OCI-LY1 (cell line): ENCODE results near the gene MED15.

Source experiments
- H2AFZ ChIP-seq: fragments of 200-600 bp; sonication (generic), shearing (Covaris generic); 2 replicates; pipeline ENCODE4 v1.6.0; 2014; ENCODE audit warnings: antibody characterized with exemption, mild to moderate bottlenecking, low read length
- H3F3A ChIP-seq: fragments of 200-600 bp; sonication (generic), shearing (Covaris generic); 2 replicates; pipeline ENCODE4 v1.6.0; 2014; ENCODE audit warnings: mild to moderate bottlenecking, antibody characterized with exemption, low read length, moderate library complexity; ENCODE audit not compliant: insufficient read depth
- H3K27ac ChIP-seq: fragments of 200-600 bp; sonication (generic); 2 replicates; pipeline ENCODE4 v1.5.1; 2014; ENCODE audit warnings: low read length, mixed run types, mild to moderate bottlenecking, low read depth; ENCODE audit not compliant: poor library complexity, severe bottlenecking
- H3K27me3 ChIP-seq: fragments of 200-600 bp; sonication (generic); 2 replicates; pipeline ENCODE4 v1.6.0; 2014; ENCODE audit warnings: antibody characterized with exemption, mild to moderate bottlenecking, low read length, moderate library complexity; ENCODE audit not compliant: insufficient read depth
- H3K36me3 ChIP-seq: fragments of 200-600 bp; sonication (generic); 2 replicates; pipeline ENCODE4 v1.6.1; 2014; ENCODE audit warnings: mild to moderate bottlenecking, antibody characterized with exemption, low read length, moderate library complexity, mixed read lengths; ENCODE audit not compliant: insufficient read depth
- H3K4me1 ChIP-seq: fragments of 200-600 bp; sonication (generic); 2 replicates; pipeline ENCODE4 v1.5.1; 2014; ENCODE audit warnings: mild to moderate bottlenecking, low read length, moderate library complexity; ENCODE audit not compliant: insufficient read depth, severe bottlenecking
- H3K4me2 ChIP-seq: fragments of 200-600 bp; sonication (generic), shearing (Covaris generic); 2 replicates; pipeline ENCODE4 v1.6.1; 2014; ENCODE audit warnings: low read length
- H3K4me3 ChIP-seq: fragments of 200-600 bp; sonication (generic); 2 replicates; pipeline ENCODE4 v1.5.1; 2014; ENCODE audit warnings: low read length, low read depth, mild to moderate bottlenecking, mixed read lengths; ENCODE audit not compliant: poor library complexity, severe bottlenecking
- H3K79me2 ChIP-seq: fragments of 200-600 bp; shearing (Covaris generic); 2 replicates; pipeline ENCODE4 v1.6.1; 2016; ENCODE audit warnings: mixed run types, low read length, mixed read lengths; ENCODE audit not compliant: insufficient read depth
- H3K9ac ChIP-seq: fragments of 200-600 bp; sonication (generic), shearing (Covaris generic); 2 replicates; pipeline ENCODE4 v1.6.1; 2014; ENCODE audit warnings: mild to moderate bottlenecking, low read length, mixed read lengths
- H3K9me2 ChIP-seq: fragments of 200-600 bp; sonication (generic), shearing (Covaris generic); 2 replicates; pipeline ENCODE4 v1.6.1; 2014; ENCODE audit warnings: low read depth, mild to moderate bottlenecking, low read length, mixed read lengths
- H3K9me3 ChIP-seq: fragments of 200-600 bp; shearing (Covaris generic); 2 replicates; pipeline ENCODE4 v1.6.1; 2014; ENCODE audit warnings: low read length, mixed read lengths
- H4K20me1 ChIP-seq: fragments of 200-600 bp; sonication (generic), shearing (Covaris generic); 2 replicates; pipeline ENCODE4 v1.6.0; 2016; ENCODE audit warnings: mild to moderate bottlenecking, low read length; ENCODE audit not compliant: insufficient read depth
- CTCF ChIP-seq: fragments of 200-600 bp; sonication (generic), shearing (Covaris generic); IDR thresholded peaks from 2 replicates; pipeline ENCODE4 v1.5.1; 2017; ENCODE audit warnings: mild to moderate bottlenecking, antibody characterized with exemption, low read length, moderate library complexity, mixed read lengths
- EZH2 ChIP-seq: fragments of 200-600 bp; sonication (generic), shearing (Covaris generic); IDR thresholded peaks from 2 replicates; pipeline ENCODE4 v1.8.0; 2017; ENCODE audit warnings: borderline replicate concordance, mixed run types, mild to moderate bottlenecking, antibody characterized with exemption, low read length, moderate library complexity, mixed read lengths

Gene MED15

GRCh38 chr22:20583471-20583922, 76.1 kb downstream of the MED15 start:
- H4K20me1 ChIP-seq = no peaks in the 10 kb centered on the region
- no peak overlapping the region for H3K4me3 ChIP-seq
- H3K4me2 ChIP-seq = no peak overlapping the region
- no peaks in the 10 kb centered on the region for H3K27me3 ChIP-seq
- no peak for TF ChIP-seq EZH2
- peak; percentile 42; the same call in 1 of the 2 replicates for TF ChIP-seq CTCF
- no peaks in the 10 kb centered on the region for H3K4me1 ChIP-seq
- no peaks in the 10 kb centered on the region for H3K9me3 ChIP-seq
- no peak overlapping the region for H2AFZ ChIP-seq
- no peaks in the 10 kb centered on the region for H3K79me2 ChIP-seq
- H3K27ac ChIP-seq = no peak overlapping the region
- H3K9ac ChIP-seq = no peak overlapping the region
- peaks cover 59% of the 10 kb centered on the region for H3K36me3 ChIP-seq
- H3K9me2 ChIP-seq = no peaks in the 10 kb centered on the region
- no peaks in the 10 kb centered on the region for H3F3A ChIP-seq

- Histone ChIP-seq H3K4me1 (no peaks in the 10 kb centered on the region), H3K4me2 (no peak overlapping the region), H3K79me2 (no peaks in the 10 kb centered on the region), H4K20me1 (no peaks in the 10 kb centered on the region), H3K36me3 (peaks cover 54% of the 10 kb centered on the region), H3F3A (no peaks in the 10 kb centered on the region), H3K9me3 (no peaks in the 10 kb centered on the region), H3K9me2 (no peaks in the 10 kb centered on the region), H2AFZ (no peak overlapping the region), H3K9ac (no peak overlapping the region), H3K4me3 (no peak overlapping the region), H3K27me3 (no peaks in the 10 kb centered on the region), H3K27ac (no peak overlapping the region)
- TF ChIP-seq EZH2 (no peak), CTCF (no peak)
Observed at GRCh38 chr22:20584029-20584871, 76.8 kb downstream of the MED15 start.

GRCh38 chr22:20584872-20585638, 77.6 kb downstream of the MED15 start:
- Histone ChIP-seq H3K36me3 (peaks cover 54% of the 10 kb centered on the region), H3K4me2 (no peak overlapping the region), H3K27me3 (no peaks in the 10 kb centered on the region), H3K9ac (no peak overlapping the region), H3K9me2 (no peaks in the 10 kb centered on the region), H3K27ac (no peak overlapping the region), H4K20me1 (no peaks in the 10 kb centered on the region), H3K4me3 (no peak overlapping the region), H3K79me2 (no peaks in the 10 kb centered on the region), H2AFZ (no peak overlapping the region), H3F3A (no peaks in the 10 kb centered on the region), H3K9me3 (no peaks in the 10 kb centered on the region), H3K4me1 (no peaks in the 10 kb centered on the region)
- TF ChIP-seq CTCF = no peak
- no peak for TF ChIP-seq EZH2
